Measurements from ENCODE around the gene SULT1A3. TPM values are rescaled to one million over a fixed set of nuclear protein-coding genes. Genes with fewer than 3 reads are reported as not detected.

Gene SULT1A3
- total RNA-seq, 1 experiment from 2014 or later: 21.5 TPM

- peak overlapping the region; percentile 40 to 74 for H3K4me3 Mint-ChIP-seq
- Histone ChIP-seq H2BK120ac (ENCODE audit: low read depth, low read length, poor library complexity, severe bottlenecking) (no peak overlapping the region), H2BK12ac (ENCODE audit: insufficient read length, low read depth, low read length) (no peak overlapping the region), H3K4ac (ENCODE audit: low read depth, low read length) (no peak overlapping the region), H3K79me2 (ENCODE audit: insufficient read depth, low read length) (no peaks in the 10 kb centered on the region), H3K14ac (ENCODE audit: insufficient read depth, low read length) (no peak overlapping the region), H4K8ac (replicated peaks; ENCODE audit: insufficient read length, low read depth, low read length) (no peak overlapping the region), H4K5ac (ENCODE audit: insufficient read length, low read depth, low read length) (no peak overlapping the region), H2BK15ac (ENCODE audit: low read depth, low read length) (no peak overlapping the region), H4K20me1 (ENCODE audit: control insufficient read depth, insufficient read depth, insufficient read length) (peaks cover 4% of the 10 kb centered on the region), H2AK5ac (ENCODE audit: insufficient read length, low read length) (no peak overlapping the region), H3K27ac (ENCODE audit: insufficient read length, low read depth, low read length) (no peak overlapping the region), H3K4me2 (ENCODE audit: insufficient read depth, insufficient read length, low read length) (peak overlapping the region; percentile 65), H3K27me3 (ENCODE audit: insufficient read depth, low read length) (peaks cover 4% of the 10 kb centered on the region; the same call in 1 of the 2 replicates), H2BK20ac (ENCODE audit: low read depth, low read length, poor library complexity, severe bottlenecking) (no peak overlapping the region), H3K18ac (ENCODE audit: insufficient read length, low read depth, low read length) (no peak overlapping the region), H4K91ac (ENCODE audit: insufficient read length, low read depth, low read length) (no peak overlapping the region), H2AFZ (ENCODE audit: low read length) (no peak overlapping the region), H2BK5ac (ENCODE audit: insufficient read length, low read length) (no peak overlapping the region), H3K56ac (ENCODE audit: insufficient read length, low read depth, low read length) (no peak overlapping the region), H3K9me3 (ENCODE audit: control insufficient read depth, low read depth, low read length) (no peaks in the 10 kb centered on the region), H3T11ph (ENCODE audit: low read length) (no peak overlapping the region), H3K4me1 (ENCODE audit: insufficient read depth, low read length) (no peaks in the 10 kb centered on the region), H3K23me2 (ENCODE audit: insufficient read length, low read depth, low read length, poor library complexity, severe bottlenecking) (peaks cover 4% of the 10 kb centered on the region), H3K9ac (ENCODE audit: extremely low read depth, insufficient read length, low read length) (no peak overlapping the region), H3K79me1 (ENCODE audit: insufficient read depth, low read depth, low read length, poor library complexity, severe bottlenecking) (no peaks in the 10 kb centered on the region), H3K23ac (ENCODE audit: insufficient read length, low read depth, low read length) (no peak overlapping the region)
- H3K27ac Mint-ChIP-seq: no peak overlapping the region
- DNase-seq: no peak
- peaks cover 4 to 17% of the 10 kb centered on the region in 2 experiments for H3K4me1 Mint-ChIP-seq
- no CpG with 5 or more reads among the region's 24 CpGs for whole genome bisulfite sequencing (ENCODE audit: extremely low coverage, insufficient read length, low lambda C conversion rate)
- TF ChIP-seq CTCF (conservative IDR thresholded peaks at IDR 0.05): no peak
- H3K9me3 Mint-ChIP-seq: no peaks in the 10 kb centered on the region
- peaks cover 45% of the 10 kb centered on the region for H3K27me3 Mint-ChIP-seq (ENCODE audit: low read depth)
- H3K36me3 Mint-ChIP-seq (ENCODE audit: insufficient read depth in 1 of 3, low read depth in 3 of 3): peaks cover 0 to 1% (median 0%) of the 10 kb centered on the region in 3 experiments; a peak in 2 of 7 replicates
Measured at GRCh38 chr16:30184096-30184890, 14.8 kb upstream of the SULT1A3 start.
